B cell (primary cell): ENCODE results near the gene BTD. TPM values are rescaled to one million over a fixed set of nuclear protein-coding genes. Genes with fewer than 3 reads are reported as not detected.

ENCODE experiments used
- ATAC-seq: fragments of 200-7000 bp; cut with Tn5 transposase; one replicate; pipeline ENCODE4 v1.10.0; 2021; ENCODE audit warnings: low read depth, mild to moderate bottlenecking, moderate number of reproducible peaks, moderate library complexity
- CTCF ChIA-PET: fragments of 350-600 bp; sonication (Branson Sonifier 250); formaldehyde crosslinking; loops from one replicate; lab custom pipeline; 2021; ENCODE audit warnings: antibody characterized with exemption, inconsistent platforms; lab: Charles Lee
- POLR2A ChIA-PET: fragments of 350-600 bp; sonication (Branson Sonifier 250); formaldehyde crosslinking; loops from one replicate; lab custom pipeline; 2021; ENCODE audit warnings: antibody characterized with exemption; lab: Charles Lee
- DNase-seq: peaks from one replicate; pipeline ENCODE4 v3.0.0; 2013
- H2AFZ ChIP-seq: 2 replicates; pipeline ENCODE4 v1.6.1; 2012; ENCODE audit warnings: mild to moderate bottlenecking, low read depth, low read length; ENCODE audit not compliant: insufficient read depth, poor library complexity, severe bottlenecking
- H3K27ac ChIP-seq, 2 donors: 1 replicate in 1 of 2; 2 replicates in 1 of 2; pipeline ENCODE4 v1.5.1; 2012 to 2013; ENCODE audit warnings: low read length in 2 of 2, mild to moderate bottlenecking in 2 of 2, moderate library complexity in 1 of 2
- H3K27me3 ChIP-seq, 4 experiments: fragments of 200-600 bp in 1 of 4; sonication (generic) in 1 of 4; replicated peaks in 1 of 4; 1 replicate in 2 of 4; 2 replicates in 2 of 4; pipeline versions ENCODE4 v1.6.1 to v1.7.0; 2013 to 2016; ENCODE audit warnings: low read length in 3 of 4, mild to moderate bottlenecking in 2 of 4, mixed read lengths in 1 of 4, moderate library complexity in 1 of 4; ENCODE audit not compliant: insufficient read depth in 4 of 4, control insufficient read depth in 3 of 4; ENCODE audit errors: control extremely low read depth in 1 of 4
- H3K36me3 ChIP-seq, 2 experiments: replicated peaks in 1 of 2; 1 replicate in 1 of 2; 2 replicates in 1 of 2; pipeline versions ENCODE4 v1.6.1 to v1.7.1; 2013; ENCODE audit warnings: low read length in 1 of 2; ENCODE audit not compliant: insufficient read depth in 2 of 2, control insufficient read depth in 1 of 2; ENCODE audit errors: control extremely low read depth in 1 of 2, extremely low read depth in 1 of 2
- H3K4me1 ChIP-seq, 2 donors: fragments of 200-600 bp in 1 of 2; sonication (generic) in 1 of 2; 1 replicate in 1 of 2; 2 replicates in 1 of 2; pipeline versions ENCODE4 v1.5.1 to v1.6.1; 2013 to 2017; ENCODE audit warnings: low read length in 2 of 2; ENCODE audit not compliant: control insufficient read depth in 2 of 2, insufficient read depth in 2 of 2
- H3K4me2 ChIP-seq: replicated peaks from 2 replicates; pipeline ENCODE3; 2012; ENCODE audit warnings: mild to moderate bottlenecking, low read depth, low read length; ENCODE audit not compliant: poor library complexity, severe bottlenecking
- H3K4me3 ChIP-seq, 5 experiments: fragments of 200-600 bp in 1 of 5; sonication (generic) in 1 of 5; 1 replicate in 3 of 5; 2 replicates in 2 of 5; pipeline versions ENCODE4 v1.5.1 to v1.7.0; 2011 to 2016; ENCODE audit warnings: low read length in 4 of 5, mild to moderate bottlenecking in 4 of 5, low read depth in 2 of 5, control low read depth in 1 of 5, moderate library complexity in 1 of 5; ENCODE audit not compliant: insufficient read depth in 1 of 5; ENCODE audit errors: control extremely low read depth in 1 of 5, extremely low read depth in 1 of 5
- H3K79me2 ChIP-seq: fragments of 200-600 bp; sonication (generic); one replicate; pipeline ENCODE4 v1.6.0; 2016; ENCODE audit warnings: low read length; ENCODE audit not compliant: control insufficient read depth, insufficient read depth
- H3K9ac ChIP-seq: fragments of 200-600 bp; sonication (generic); 2 replicates; pipeline ENCODE4 v1.6.1; 2017; ENCODE audit warnings: mild to moderate bottlenecking, low read length, moderate library complexity
- H3K9me3 ChIP-seq, 3 donors: one replicate each; pipeline versions ENCODE4 v1.6.1 to v1.7.1; 2013; ENCODE audit warnings: low read length in 2 of 3; ENCODE audit not compliant: control insufficient read depth in 2 of 3, insufficient read depth in 1 of 3; ENCODE audit errors: control extremely low read depth in 1 of 3
- H4K20me1 ChIP-seq: 2 replicates; pipeline ENCODE4 v1.6.0; 2012; ENCODE audit warnings: mild to moderate bottlenecking, low read length; ENCODE audit not compliant: insufficient read depth, control insufficient read depth, poor library complexity, severe bottlenecking
- H3K27ac Mint-ChIP-seq: one replicate; pipeline ENCODE4 v1.8.0; 2021; ENCODE audit warnings: mixed read lengths
- H3K27me3 Mint-ChIP-seq: one replicate; pipeline ENCODE4 v1.8.0; 2021; ENCODE audit warnings: mixed read lengths
- H3K4me1 Mint-ChIP-seq: one replicate; pipeline ENCODE4 v1.8.0; 2021; ENCODE audit warnings: mixed read lengths
- H3K4me3 Mint-ChIP-seq: one replicate; pipeline ENCODE4 v1.8.0; 2021; ENCODE audit warnings: mixed read lengths
- H3K9me3 Mint-ChIP-seq: one replicate; pipeline ENCODE4 v1.8.0; 2022; ENCODE audit warnings: mixed read lengths; ENCODE audit not compliant: insufficient read depth
- CTCF ChIP-seq: fragments of 200-600 bp; IDR thresholded peaks from one replicate; pipeline ENCODE4 v1.8.0; 2022; ENCODE audit warnings: antibody characterized with exemption, mild to moderate bottlenecking
- EZH2 ChIP-seq: IDR thresholded peaks from 2 replicates; pipeline ENCODE4 v1.6.1; 2012; ENCODE audit warnings: borderline replicate concordance, low read depth, mild to moderate bottlenecking, moderate library complexity, low read length; ENCODE audit not compliant: insufficient read depth, poor library complexity, severe bottlenecking
- WGBS: methylation state at CpG from one replicate; pipeline ENCODE4 v1.1.5; 2013; ENCODE audit warnings: missing lambda C conversion rate; ENCODE audit not compliant: insufficient coverage; 5-methylcytosine and 5-hydroxymethylcytosine counted together
- intact Hi-C: fragments of 100-400 bp; cut with micrococcal nuclease; formaldehyde crosslinking; loops from one replicate; pipeline ENCODE4 v1.10.0; 2022
- polyA plus RNA-seq: library from polyadenylated mRNA; depleted of rRNA; stranded (reverse); fragments of >200 nt; gene quantifications from 2 replicates; pipeline ENCODE4 v1.2.3, GENCODE V29; 2012
- total RNA-seq, 2 donors: library from RNA; stranded (reverse); fragments of 120-200 nt in 1 of 2; gene quantifications; 1 replicate in 1 of 2; 2 replicates in 1 of 2; pipeline versions ENCODE4 v1.2.3 to v1.2.4, GENCODE V29; 2013 to 2022

Gene BTD
- total and polyA plus RNA-seq, 2 donors (not counting 1 experiment from before 2014, with no cell fraction given), result 8.2 to 25.3 TPM

GRCh38 chr3:15654891-15655290, 53.3 kb downstream of the BTD start:
- ATAC-seq, result no peak

GRCh38 chr3:15656342-15656741, 54.8 kb downstream of the BTD start:
- H3K27me3 ChIP-seq, result no peaks in the 10 kb centered on the region
- peaks cover 6% of the 10 kb centered on the region for H3K9me3 Mint-ChIP-seq
- no peaks in the 10 kb centered on the region for H3K4me1 Mint-ChIP-seq
- ChIA-PET CTCF (no interaction called here), POLR2A (no interaction called here)
- no peaks in the 10 kb centered on the region for H3K36me3 ChIP-seq
- intact Hi-C loops, result no loop called here
- H3K4me2 ChIP-seq, result no peak overlapping the region
- no peak overlapping the region for H3K4me3 ChIP-seq
- peaks cover 1 to 34% (median 22%) of the 10 kb centered on the region in 3 donors for H3K9me3 ChIP-seq
- ATAC-seq (no peak), DNase-seq (no peak)
- no peak overlapping the region for H2AFZ ChIP-seq
- WGBS, result 100% methylated on average over 2 of the region's 5 CpGs
- H3K4me3 Mint-ChIP-seq, result no peak overlapping the region
- H3K9ac ChIP-seq, result no peak overlapping the region
- H3K79me2 ChIP-seq, result no peaks in the 10 kb centered on the region
- H3K27ac Mint-ChIP-seq, result no peak overlapping the region
- TF ChIP-seq CTCF (no peak), EZH2 (no peak)
- no peaks in the 10 kb centered on the region for H4K20me1 ChIP-seq
- H3K4me1 ChIP-seq, result no peaks in the 10 kb centered on the region
- no peak overlapping the region for H3K27ac ChIP-seq
- H3K27me3 Mint-ChIP-seq, result no peaks in the 10 kb centered on the region

More at GRCh38 chr3:15654891-15655290, 53.3 kb downstream of the BTD start:
- ChIA-PET POLR2A (interaction anchor here (0.7 kb wide), 1 partner anchor 40 kb away, joined by 3 read pairs; no protein-coding TSS in a partner anchor), CTCF (no interaction called here)
- Histone ChIP-seq H3K27me3 (no peaks in the 10 kb centered on the region), H3K4me2 (no peak overlapping the region), H3K9ac (no peak overlapping the region), H3K27ac (no peak overlapping the region), H3K4me3 (no peak overlapping the region), H2AFZ (no peak overlapping the region), H3K9me3 (peaks cover 1 to 34% (median 22%) of the 10 kb centered on the region in 3 donors), H4K20me1 (no peaks in the 10 kb centered on the region), H3K36me3 (no peaks in the 10 kb centered on the region), H3K79me2 (no peaks in the 10 kb centered on the region), H3K4me1 (peaks cover 3 to 6% of the 10 kb centered on the region in 2 donors)
- H3K27me3 Mint-ChIP-seq, result no peaks in the 10 kb centered on the region
- 94% methylated on average over 6 of the region's 9 CpGs for WGBS
- intact Hi-C loops, result no loop called here
- no peak for DNase-seq
- H3K4me3 Mint-ChIP-seq, result no peak overlapping the region
- no peak overlapping the region for H3K27ac Mint-ChIP-seq
- peaks cover 7% of the 10 kb centered on the region for H3K4me1 Mint-ChIP-seq
- H3K9me3 Mint-ChIP-seq, result peaks cover 6% of the 10 kb centered on the region
- TF ChIP-seq EZH2 (no peak), CTCF (no peak)
